SK-N-SH (cell line): ENCODE data around the gene NTPCR. TPM values are rescaled to one million over a fixed set of nuclear protein-coding genes. Genes with fewer than 3 reads are reported as not detected.

Experiments
- CTCF ChIA-PET: fragments of 300-600, 350-600 bp; formaldehyde crosslinking; extraction: SDS; loops from one replicate; lab custom pipeline; 2021; lab: Yijun Ruan, JAX
- POLR2A ChIA-PET: fragments of 350-600 bp; sonication (Branson Sonifier 250); formaldehyde crosslinking; extraction: SDS; loops from one replicate; lab custom pipeline; 2020; ENCODE audit warnings: antibody characterized with exemption, inconsistent platforms; lab: Yijun Ruan, JAX
- DNase-seq: peaks from one replicate; pipeline ENCODE4 v3.0.0; 2012
- H2AFZ ChIP-seq: fragments of 200-600 bp; sonication (generic); 2 replicates; pipeline ENCODE4 v1.8.1; 2016; ENCODE audit warnings: antibody characterized with exemption, mild to moderate bottlenecking, low read depth
- H3F3A ChIP-seq: fragments of 200-600 bp; sonication (generic); replicated peaks from 2 replicates; pipeline ENCODE3; 2016; ENCODE audit warnings: antibody characterized with exemption, mild to moderate bottlenecking; ENCODE audit not compliant: insufficient read depth
- H3K27ac ChIP-seq, 2 experiments: fragments of 200-500 bp in 1 of 2; fragments of 200-600 bp in 1 of 2; sonication (Bioruptor generic) in 1 of 2; sonication (generic), shearing (Covaris generic) in 1 of 2; 2 replicates each; pipeline versions ENCODE4 v1.5.1 to v1.6.1; 2014 to 2016; ENCODE audit warnings: low read depth in 2 of 2, inconsistent platforms in 1 of 2, low read length in 1 of 2, mild to moderate bottlenecking in 1 of 2, mixed read lengths in 1 of 2
- H3K27me3 ChIP-seq: fragments of 200-600 bp; sonication (generic), shearing (Covaris generic); 2 replicates; pipeline ENCODE4 v1.6.1; 2016; ENCODE audit warnings: mixed run types; ENCODE audit not compliant: insufficient read depth
- H3K36me3 ChIP-seq, 2 experiments: fragments of 200-500 bp in 1 of 2; fragments of 200-600 bp in 1 of 2; sonication (Bioruptor generic) in 1 of 2; sonication (generic) in 1 of 2; replicated peaks in 1 of 2; 2 replicates each; pipeline versions ENCODE3 to v1.5.1; 2014 to 2016; ENCODE audit warnings: low read length in 1 of 2, mild to moderate bottlenecking in 1 of 2; ENCODE audit not compliant: insufficient read depth in 2 of 2, control insufficient read depth in 1 of 2
- H3K4me1 ChIP-seq, 2 experiments: fragments of 200-500 bp in 1 of 2; fragments of 200-600 bp in 1 of 2; sonication (Bioruptor generic) in 1 of 2; sonication (generic), shearing (Covaris generic) in 1 of 2; 2 replicates each; pipeline versions ENCODE4 v1.5.1 to v1.6.1; 2014 to 2016; ENCODE audit warnings: low read depth in 1 of 2, low read length in 1 of 2, mixed run types in 1 of 2; ENCODE audit not compliant: insufficient read depth in 2 of 2, control insufficient read depth in 1 of 2
- H3K4me2 ChIP-seq: fragments of 200-600 bp; sonication (generic), shearing (Covaris generic); 2 replicates; pipeline ENCODE4 v1.6.1; 2017; ENCODE audit warnings: mixed run types
- H3K4me3 ChIP-seq, 2 experiments: fragments of 200-500 bp in 1 of 2; fragments of 200-600 bp in 1 of 2; sonication (Bioruptor generic) in 1 of 2; sonication (generic), shearing (Covaris generic) in 1 of 2; 2 replicates each; pipeline versions ENCODE4 v1.5.1 to v1.8.1; 2014 to 2016; ENCODE audit warnings: low read depth in 2 of 2, inconsistent platforms in 1 of 2, low read length in 1 of 2, mild to moderate bottlenecking in 1 of 2, mixed read lengths in 1 of 2, moderate library complexity in 1 of 2
- H3K79me2 ChIP-seq: fragments of 200-600 bp; sonication (generic); 2 replicates; pipeline ENCODE4 v1.8.1; 2017; ENCODE audit warnings: mild to moderate bottlenecking; ENCODE audit not compliant: insufficient read depth
- H3K9ac ChIP-seq: fragments of 200-600 bp; sonication (generic); 2 replicates; pipeline ENCODE4 v1.6.1; 2017; ENCODE audit warnings: mixed run types
- H3K9me2 ChIP-seq: fragments of 200-600 bp; sonication (generic); 2 replicates; pipeline ENCODE4 v1.6.1; 2017; ENCODE audit warnings: mixed run types
- H3K9me3 ChIP-seq: fragments of 200-600 bp; sonication (generic); 2 replicates; pipeline ENCODE4 v1.6.1; 2017; ENCODE audit warnings: mixed run types, mild to moderate bottlenecking, moderate library complexity
- H4K20me1 ChIP-seq: fragments of 200-600 bp; sonication (generic); 2 replicates; pipeline ENCODE4 v1.6.1; 2017; ENCODE audit warnings: mild to moderate bottlenecking, mixed run types; ENCODE audit not compliant: insufficient read depth
- CHD2 ChIP-seq: fragments of 150-350 bp; IDR thresholded peaks from 2 replicates; pipeline ENCODE4 v1.6.1; 2018; ENCODE audit warnings: low read length; ENCODE audit not compliant: partially characterized antibody
- CTCF ChIP-seq: fragments of 200-600 bp; sonication (generic); IDR thresholded peaks from 2 replicates; pipeline ENCODE4 v1.6.1; 2017; ENCODE audit warnings: antibody characterized with exemption, mild to moderate bottlenecking, moderate library complexity
- EP300 ChIP-seq, 2 experiments: IDR thresholded peaks; 2 replicates each; pipeline versions ENCODE4 v1.4.0 to v1.6.1; 2012; ENCODE audit warnings: borderline replicate concordance in 1 of 2, low read depth in 1 of 2, low read length in 1 of 2
- EZH2phosphoT487 ChIP-seq: fragments of 200-600 bp; sonication (generic); IDR thresholded peaks from 2 replicates; pipeline ENCODE4 v1.6.1; 2017; ENCODE audit warnings: low read depth, mixed run types, mild to moderate bottlenecking, antibody characterized with exemption, moderate library complexity, borderline replicate concordance
- FOSL2 ChIP-seq: IDR thresholded peaks from 2 replicates; pipeline ENCODE4 v1.4.0; 2012; ENCODE audit warnings: low read depth, mild to moderate bottlenecking, moderate library complexity, borderline replicate concordance
- FOXJ3 ChIP-seq: sonication (generic); formaldehyde crosslinking; IDR thresholded peaks from 2 replicates; pipeline ENCODE4 v1.5.1; 2020; ENCODE audit warnings: mild to moderate bottlenecking, missing genetic modification reagents
- JUND ChIP-seq: IDR thresholded peaks from 2 replicates; pipeline ENCODE4 v1.4.0; 2012
- MAX ChIP-seq: IDR thresholded peaks from 2 replicates; pipeline ENCODE4 v1.4.0; 2012; ENCODE audit warnings: low read depth
- PBX3 ChIP-seq: IDR thresholded peaks from 2 replicates; pipeline ENCODE4; 2012
- POLR2AphosphoS5 ChIP-seq: IDR thresholded peaks from 2 replicates; pipeline ENCODE4 v1.6.1; 2012; ENCODE audit warnings: low read depth, low read length
- RAD21 ChIP-seq: IDR thresholded peaks from 2 replicates; pipeline ENCODE4 v1.6.1; 2012; ENCODE audit warnings: mild to moderate bottlenecking, low read length
- RCOR1 ChIP-seq: fragments of 150-350 bp; IDR thresholded peaks from 2 replicates; pipeline ENCODE4 v1.6.1; 2017; ENCODE audit warnings: antibody characterized with exemption, low read length
- SIN3A ChIP-seq: IDR thresholded peaks from 2 replicates; pipeline ENCODE4 v1.6.1; 2012; ENCODE audit warnings: low read depth, mild to moderate bottlenecking, low read length, moderate library complexity, borderline replicate concordance
- SMC3 ChIP-seq: IDR thresholded peaks from 2 replicates; pipeline ENCODE4 v1.6.1; 2012; ENCODE audit warnings: low read depth, low read length, improper control_type of control experiment
- TAF1 ChIP-seq: IDR thresholded peaks from 2 replicates; pipeline ENCODE4 v1.6.1; 2012; ENCODE audit warnings: low read depth, mild to moderate bottlenecking, low read length, moderate library complexity, borderline replicate concordance
- TEAD4 ChIP-seq: IDR thresholded peaks from 2 replicates; pipeline ENCODE4 v1.4.0; 2012; ENCODE audit warnings: mild to moderate bottlenecking, borderline replicate concordance; ENCODE audit not compliant: insufficient read depth
- USF2 ChIP-seq: fragments of 150-350 bp; IDR thresholded peaks from 2 replicates; pipeline ENCODE4 v1.6.1; 2017; ENCODE audit warnings: antibody characterized with exemption, low read length, low read depth, borderline replicate concordance
- YY1 ChIP-seq: IDR thresholded peaks from 2 replicates; pipeline ENCODE4 v1.4.0; 2012; ENCODE audit warnings: low read depth, mild to moderate bottlenecking
- ZBTB33 ChIP-seq: IDR thresholded peaks from 2 replicates; pipeline ENCODE4 v1.4.0; 2012; ENCODE audit warnings: low read depth, borderline replicate concordance
- WGBS: methylation state at CpG from one replicate; pipeline ENCODE4 v1.1.6; 2017; ENCODE audit warnings: low lambda C conversion rate; 5-methylcytosine and 5-hydroxymethylcytosine counted together
- polyA plus RNA-seq, 3 experiments: library from polyadenylated mRNA; depleted of rRNA; stranded (reverse); fragments of >200 nt; gene quantifications; 2 replicates each; pipeline ENCODE4 v1.2.3, GENCODE V29; 2012

Gene NTPCR
- polyA plus RNA-seq, 1 of the 3 experiments (the other 2 are of a cell fraction) = 20.8 TPM

- TF ChIP-seq SIN3A (no peak), SMC3 (no peak), POLR2AphosphoS5 (no peak), TAF1 (no peak), CHD2 (no peak), FOXJ3 (CRISPR knock-in tag) (no peak), USF2 (no peak), EP300 (IDR thresholded peaks at IDR 0.05; ENCODE audit: borderline replicate concordance in 1 of 2, low read depth in 1 of 2, low read length in 1 of 2) (no peak)
These were observed 6.6 kb upstream of the NTPCR start (continued) for GRCh38 chr1:232943679-232944252.

GRCh38 chr1:232944347-232944746, 6.1 kb upstream of the NTPCR start:
- H4K20me1 ChIP-seq = no peaks in the 10 kb centered on the region
- 58% methylated on average over 5 of the region's 5 CpGs for WGBS
- H3K9ac ChIP-seq = no peak overlapping the region
- H3F3A ChIP-seq = no peaks in the 10 kb centered on the region
- H3K4me2 ChIP-seq = no peak overlapping the region
- DNase-seq = no peak
- TF ChIP-seq RCOR1 (no peak), TEAD4 (no peak), EZH2phosphoT487 (no peak), SIN3A (no peak), TAF1 (no peak), MAX (no peak), ZBTB33 (no peak), RAD21 (no peak), FOSL2 (no peak), PBX3 (no peak), YY1 (no peak), CTCF (no peak), JUND (no peak), CHD2 (no peak), USF2 (no peak), SMC3 (no peak)
- H3K4me1 ChIP-seq = peaks cover 0 to 2% of the 10 kb centered on the region in 2 experiments; a peak in 1 of 4 replicates
- H3K36me3 ChIP-seq = no peaks in the 10 kb centered on the region
- H3K9me3 ChIP-seq = no peaks in the 10 kb centered on the region
- H3K9me2 ChIP-seq = no peaks in the 10 kb centered on the region
- ChIA-PET POLR2A (no interaction called here), CTCF (no interaction called here)
- no peaks in the 10 kb centered on the region for H3K27me3 ChIP-seq
- H3K79me2 ChIP-seq = no peaks in the 10 kb centered on the region
- H3K27ac ChIP-seq = no peak overlapping the region
- no peak overlapping the region for H2AFZ ChIP-seq
- no peak overlapping the region for H3K4me3 ChIP-seq
